A549 (cell line): ENCODE results near the gene RNF8. TPM values are rescaled to one million over a fixed set of nuclear protein-coding genes. Genes with fewer than 3 reads are reported as not detected.

Source experiments
- ATOH8 ChIP-seq: fragments of 250-450 bp; sonication (Bioruptor Pico); IDR thresholded peaks from 2 replicates; pipeline ENCODE4 v1.5.0; 2020; ENCODE audit warnings: low read depth, mild to moderate bottlenecking, moderate library complexity
- CBX2 ChIP-seq: fragments of 200-600 bp; sonication (generic); IDR thresholded peaks from 2 replicates; pipeline ENCODE4 v1.6.1; 2016; ENCODE audit warnings: low read depth, mild to moderate bottlenecking, borderline replicate concordance
- CTCF ChIP-seq: fragments of >200 bp; sonication (Bioruptor Twin); formaldehyde crosslinking; IDR thresholded peaks from 3 replicates; pipeline ENCODE4 v1.5.1; 2016
- E2F6 ChIP-seq: IDR thresholded peaks from 2 replicates; pipeline ENCODE4 v1.6.1; 2012; ENCODE audit warnings: low read depth, borderline replicate concordance
- EHF ChIP-seq: fragments of 250-450 bp; sonication (Bioruptor Pico); IDR thresholded peaks from 2 replicates; pipeline ENCODE4 v1.5.0; 2020; ENCODE audit warnings: mild to moderate bottlenecking
- ESRRA ChIP-seq: fragments of 150-350 bp; IDR thresholded peaks from 2 replicates; pipeline ENCODE4 v1.6.1; 2014; ENCODE audit warnings: mild to moderate bottlenecking, low read length, borderline replicate concordance
- FOSL2 ChIP-seq, 2 experiments: fragments of 450-650 bp in 1 of 2; fragments of >200 bp in 1 of 2; sonication (Bioruptor Twin) in 1 of 2; formaldehyde crosslinking; IDR thresholded peaks; 2 replicates each; pipeline versions ENCODE4 v1.5.0 to v1.6.1; 2016 to 2020; ENCODE audit warnings: mild to moderate bottlenecking in 1 of 2, moderate library complexity in 1 of 2
- GATA3 ChIP-seq: IDR thresholded peaks from 2 replicates; pipeline ENCODE4 v1.6.1; 2012; ENCODE audit warnings: borderline replicate concordance
- HOXB13 ChIP-seq: fragments of 250-450 bp; sonication (Bioruptor Pico); IDR thresholded peaks from 2 replicates; pipeline ENCODE4 v1.5.0; 2020; ENCODE audit warnings: low read depth, mild to moderate bottlenecking, moderate library complexity
- HOXB5 ChIP-seq: fragments of 250-450 bp; sonication (Bioruptor Pico); IDR thresholded peaks from 2 replicates; pipeline ENCODE4 v1.5.0; 2020; ENCODE audit warnings: mild to moderate bottlenecking, moderate library complexity
- KDM5A ChIP-seq: fragments of 200-600 bp; sonication (generic); IDR thresholded peaks from 2 replicates; pipeline ENCODE4 v1.6.1; 2016; ENCODE audit warnings: antibody characterized with exemption, mild to moderate bottlenecking
- MAZ ChIP-seq: fragments of 150-350 bp; IDR thresholded peaks from 2 replicates; pipeline ENCODE4 v1.6.1; 2014; ENCODE audit warnings: antibody characterized with exemption, low read depth, low read length, borderline replicate concordance
- NFE2L2 ChIP-seq: fragments of 150-350 bp; conservative IDR thresholded peaks from 2 replicates; pipeline ENCODE4 v1.6.1; 2014; ENCODE audit warnings: low read length
- NPAS2 ChIP-seq: fragments of 250-450 bp; sonication (Bioruptor Pico); IDR thresholded peaks from 2 replicates; pipeline ENCODE4 v1.8.0; 2022; ENCODE audit warnings: mild to moderate bottlenecking, moderate library complexity, borderline replicate concordance
- NR3C1 ChIP-seq: fragments of >200 bp; sonication (Bioruptor Twin); formaldehyde crosslinking; IDR thresholded peaks from 3 replicates; pipeline ENCODE4 v1.6.1; 2017
- POLR2AphosphoS2 ChIP-seq: conservative IDR thresholded peaks from 2 replicates; pipeline ENCODE4 v1.6.1; 2012; ENCODE audit warnings: low read length, improper control_type of control experiment, inconsistent platforms
- RCOR1 ChIP-seq: fragments of 150-350 bp; IDR thresholded peaks from 2 replicates; pipeline ENCODE4 v1.6.1; 2014; ENCODE audit warnings: antibody characterized with exemption, low read length, low read depth
- SMC3 ChIP-seq: fragments of >200 bp; sonication (Bioruptor Twin); formaldehyde crosslinking; IDR thresholded peaks from 3 replicates; pipeline ENCODE4 v1.6.1; 2018; ENCODE audit warnings: inconsistent platforms
- SREBF2 ChIP-seq: fragments of 450-650 bp; IDR thresholded peaks from 2 replicates; pipeline ENCODE4 v1.6.1; 2014; ENCODE audit warnings: mild to moderate bottlenecking, moderate library complexity
- ZSCAN20 ChIP-seq: fragments of 250-450 bp; sonication (Bioruptor Pico); IDR thresholded peaks from 2 replicates; pipeline ENCODE4 v1.8.0; 2022; ENCODE audit warnings: mild to moderate bottlenecking, moderate library complexity
- polyA plus RNA-seq, 4 experiments: library from polyadenylated mRNA; depleted of rRNA in 3 of 4; stranded (reverse); fragments of >200 nt; fragmentation: RNase III in 1 of 4; extraction: RNeasy Plus Mini Kit Qiagen cat#74134 plus additional on column Dnase treatment in 1 of 4; gene quantifications; 2 replicates in 3 of 4; 3 replicates in 1 of 4; pipeline ENCODE4 v1.2.3, GENCODE V29; 2011 to 2017
- TF ChIP-seq, protein P1 (sequence below): fragments of 200-600 bp; sonication (generic); IDR thresholded peaks from 2 replicates; pipeline ENCODE4 v1.6.1; 2016; ENCODE audit warnings: antibody characterized with exemption, mild to moderate bottlenecking, moderate library complexity
- TF ChIP-seq, protein P2 (sequence below): fragments of >200 bp; sonication (Bioruptor Twin); formaldehyde crosslinking; IDR thresholded peaks from 3 replicates; pipeline ENCODE4 v1.6.1; 2016

Gene RNF8
- polyA plus RNA-seq, 2 of the 4 experiments (the other 2 are of a cell fraction) = 21.4 to 22.0 TPM

DNA sequence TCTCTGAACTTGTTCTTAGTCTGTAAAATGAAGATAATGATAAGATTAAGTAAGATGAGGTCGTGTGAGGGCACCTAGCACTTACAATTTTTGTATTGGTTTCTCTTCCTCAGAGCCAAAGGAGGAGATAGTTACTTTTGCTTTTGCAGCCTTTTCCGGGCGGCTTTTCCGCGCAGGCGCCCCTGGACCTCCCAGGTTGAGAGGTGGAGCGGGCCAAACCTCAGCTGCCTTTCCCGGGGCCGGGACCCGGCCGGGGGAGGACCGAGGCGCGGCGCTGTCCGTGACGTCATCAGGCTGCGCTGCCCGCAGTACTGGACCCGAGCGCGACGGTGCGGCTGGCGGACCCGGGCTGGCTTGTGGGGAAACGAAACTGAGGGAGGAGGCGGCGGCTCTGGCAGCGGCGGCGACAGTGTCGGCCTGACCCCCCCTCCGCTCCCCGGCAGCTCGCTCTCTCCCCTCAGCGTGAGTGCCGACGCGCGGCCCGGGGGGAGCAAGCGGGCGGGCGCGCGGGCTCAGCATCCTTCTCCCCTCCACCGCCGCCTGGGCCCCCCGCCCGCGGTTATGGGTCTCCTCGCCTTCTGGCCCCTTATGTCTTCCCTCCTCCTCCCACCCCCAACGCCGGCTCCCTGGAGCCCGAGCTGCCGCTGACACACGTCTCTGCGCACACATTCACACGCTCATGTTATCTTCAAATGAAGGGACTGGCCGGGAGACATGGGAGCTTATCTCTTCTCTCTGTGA, 79.3 kb downstream of the RNF8 start, which contains the start of gene CMTR1 (continued):
- TF ChIP-seq, protein P1, sequence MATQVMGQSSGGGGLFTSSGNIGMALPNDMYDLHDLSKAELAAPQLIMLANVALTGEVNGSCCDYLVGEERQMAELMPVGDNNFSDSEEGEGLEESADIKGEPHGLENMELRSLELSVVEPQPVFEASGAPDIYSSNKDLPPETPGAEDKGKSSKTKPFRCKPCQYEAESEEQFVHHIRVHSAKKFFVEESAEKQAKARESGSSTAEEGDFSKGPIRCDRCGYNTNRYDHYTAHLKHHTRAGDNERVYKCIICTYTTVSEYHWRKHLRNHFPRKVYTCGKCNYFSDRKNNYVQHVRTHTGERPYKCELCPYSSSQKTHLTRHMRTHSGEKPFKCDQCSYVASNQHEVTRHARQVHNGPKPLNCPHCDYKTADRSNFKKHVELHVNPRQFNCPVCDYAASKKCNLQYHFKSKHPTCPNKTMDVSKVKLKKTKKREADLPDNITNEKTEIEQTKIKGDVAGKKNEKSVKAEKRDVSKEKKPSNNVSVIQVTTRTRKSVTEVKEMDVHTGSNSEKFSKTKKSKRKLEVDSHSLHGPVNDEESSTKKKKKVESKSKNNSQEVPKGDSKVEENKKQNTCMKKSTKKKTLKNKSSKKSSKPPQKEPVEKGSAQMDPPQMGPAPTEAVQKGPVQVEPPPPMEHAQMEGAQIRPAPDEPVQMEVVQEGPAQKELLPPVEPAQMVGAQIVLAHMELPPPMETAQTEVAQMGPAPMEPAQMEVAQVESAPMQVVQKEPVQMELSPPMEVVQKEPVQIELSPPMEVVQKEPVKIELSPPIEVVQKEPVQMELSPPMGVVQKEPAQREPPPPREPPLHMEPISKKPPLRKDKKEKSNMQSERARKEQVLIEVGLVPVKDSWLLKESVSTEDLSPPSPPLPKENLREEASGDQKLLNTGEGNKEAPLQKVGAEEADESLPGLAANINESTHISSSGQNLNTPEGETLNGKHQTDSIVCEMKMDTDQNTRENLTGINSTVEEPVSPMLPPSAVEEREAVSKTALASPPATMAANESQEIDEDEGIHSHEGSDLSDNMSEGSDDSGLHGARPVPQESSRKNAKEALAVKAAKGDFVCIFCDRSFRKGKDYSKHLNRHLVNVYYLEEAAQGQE = no peak; the same call in 1 of the 2 replicates
- TF ChIP-seq NFE2L2 = no peak
- no peak for TF ChIP-seq RCOR1
- no peak for TF ChIP-seq SREBF2
- TF ChIP-seq GATA3 = no peak
- no peak for TF ChIP-seq HOXB13 (CRISPR knock-in tag)
- no peak for TF ChIP-seq MAZ
- no peak for TF ChIP-seq NR3C1
- no peak for TF ChIP-seq CBX2
- no peak for TF ChIP-seq CTCF
- no peak for TF ChIP-seq POLR2AphosphoS2
- no peak for TF ChIP-seq FOSL2 (IDR thresholded peaks at IDR 0.05)
- TF ChIP-seq FOSL2 (CRISPR knock-in tag; IDR thresholded peaks at IDR 0.05) = peak; percentile 50
- TF ChIP-seq ZSCAN20 = no peak
- TF ChIP-seq ATOH8 (CRISPR knock-in tag) = no peak
- TF ChIP-seq EHF = no peak
- no peak for TF ChIP-seq E2F6
- no peak for TF ChIP-seq HOXB5
- TF ChIP-seq KDM5A = peak; percentile 59
- TF ChIP-seq, protein P2, sequence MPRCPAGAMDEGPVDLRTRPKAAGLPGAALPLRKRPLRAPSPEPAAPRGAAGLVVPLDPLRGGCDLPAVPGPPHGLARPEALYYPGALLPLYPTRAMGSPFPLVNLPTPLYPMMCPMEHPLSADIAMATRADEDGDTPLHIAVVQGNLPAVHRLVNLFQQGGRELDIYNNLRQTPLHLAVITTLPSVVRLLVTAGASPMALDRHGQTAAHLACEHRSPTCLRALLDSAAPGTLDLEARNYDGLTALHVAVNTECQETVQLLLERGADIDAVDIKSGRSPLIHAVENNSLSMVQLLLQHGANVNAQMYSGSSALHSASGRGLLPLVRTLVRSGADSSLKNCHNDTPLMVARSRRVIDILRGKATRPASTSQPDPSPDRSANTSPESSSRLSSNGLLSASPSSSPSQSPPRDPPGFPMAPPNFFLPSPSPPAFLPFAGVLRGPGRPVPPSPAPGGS = 0 out of 3 replicates have a peak, but pooled peaks have one; percentile 44
- TF ChIP-seq SMC3 = no peak
- no peak for TF ChIP-seq ESRRA
- no peak for TF ChIP-seq NPAS2 (CRISPR knock-in tag)
